ENCODE measurements around the gene SLC29A4. TPM values are rescaled to one million over a fixed set of nuclear protein-coding genes. Genes with fewer than 3 reads are reported as not detected.
"Not testable (repeated sequence)": the region's sequence is repeated elsewhere in the genome, so short reads cannot be mapped to it uniquely, and the experiment has no call there.

Gene SLC29A4
- total and polyA plus RNA-seq, 2 of the 8 experiments (the other 6 are each of a cell fraction or from before 2014, with no cell fraction given) = 6.9 to 15.1 TPM

GRCh38 chr7:5287802-5288201 lies 5.1 kb downstream of the SLC29A4 start (continued):
- TF ChIP-seq CTCF (IDR thresholded peaks at IDR 0.05; ENCODE audit: control extremely low read depth in 1 of 3, insufficient read depth in 1 of 3, low read depth in 1 of 3, low read length in 3 of 3) (no peak), MAFK (IDR thresholded peaks at IDR 0.05; ENCODE audit: low read depth, low read length) (no peak), JUN (IDR thresholded peaks at IDR 0.05; ENCODE audit: low read depth, low read length) (no peak), RBBP5 (IDR thresholded peaks at IDR 0.05; ENCODE audit: borderline replicate concordance, low read depth, low read length) (no peak)
- TF ChIP-seq, protein P1, sequence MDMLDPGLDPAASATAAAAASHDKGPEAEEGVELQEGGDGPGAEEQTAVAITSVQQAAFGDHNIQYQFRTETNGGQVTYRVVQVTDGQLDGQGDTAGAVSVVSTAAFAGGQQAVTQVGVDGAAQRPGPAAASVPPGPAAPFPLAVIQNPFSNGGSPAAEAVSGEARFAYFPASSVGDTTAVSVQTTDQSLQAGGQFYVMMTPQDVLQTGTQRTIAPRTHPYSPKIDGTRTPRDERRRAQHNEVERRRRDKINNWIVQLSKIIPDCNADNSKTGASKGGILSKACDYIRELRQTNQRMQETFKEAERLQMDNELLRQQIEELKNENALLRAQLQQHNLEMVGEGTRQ (IDR thresholded peaks at IDR 0.05; ENCODE audit: low read length) = no peak
- TF ChIP-seq, protein P2, sequence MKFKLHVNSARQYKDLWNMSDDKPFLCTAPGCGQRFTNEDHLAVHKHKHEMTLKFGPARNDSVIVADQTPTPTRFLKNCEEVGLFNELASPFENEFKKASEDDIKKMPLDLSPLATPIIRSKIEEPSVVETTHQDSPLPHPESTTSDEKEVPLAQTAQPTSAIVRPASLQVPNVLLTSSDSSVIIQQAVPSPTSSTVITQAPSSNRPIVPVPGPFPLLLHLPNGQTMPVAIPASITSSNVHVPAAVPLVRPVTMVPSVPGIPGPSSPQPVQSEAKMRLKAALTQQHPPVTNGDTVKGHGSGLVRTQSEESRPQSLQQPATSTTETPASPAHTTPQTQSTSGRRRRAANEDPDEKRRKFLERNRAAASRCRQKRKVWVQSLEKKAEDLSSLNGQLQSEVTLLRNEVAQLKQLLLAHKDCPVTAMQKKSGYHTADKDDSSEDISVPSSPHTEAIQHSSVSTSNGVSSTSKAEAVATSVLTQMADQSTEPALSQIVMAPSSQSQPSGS (IDR thresholded peaks at IDR 0.05; ENCODE audit: low read length) = no peak

DNA sequence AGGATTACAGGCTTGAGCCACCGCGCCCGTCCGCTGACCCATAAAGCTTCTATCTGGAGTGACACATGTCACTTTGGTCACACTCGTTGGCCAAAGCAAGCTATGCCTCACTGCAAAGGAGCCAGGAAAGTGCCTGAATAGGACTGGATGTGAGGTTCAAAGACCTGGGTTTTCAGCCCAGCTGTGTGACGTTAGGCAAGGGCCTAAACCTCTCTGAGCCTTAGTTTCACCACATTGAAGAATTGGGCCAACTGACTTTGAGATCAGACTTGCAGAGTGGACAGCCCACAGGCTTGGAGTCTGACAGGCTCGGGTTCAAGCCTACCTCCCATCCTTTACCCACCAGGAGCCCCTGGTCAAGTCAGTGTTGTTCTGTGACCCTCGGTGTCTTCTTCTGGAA lies 5.8 kb downstream of the SLC29A4 start:
- H2BK12ac ChIP-seq (ENCODE audit: low read depth, low read length); H2BK120ac ChIP-seq (replicated peaks; ENCODE audit: low read depth, low read length); H3K79me1 ChIP-seq (ENCODE audit: low read depth, low read length); H3K36me3 ChIP-seq (ENCODE audit: control insufficient read depth in 2 of 4, insufficient read depth in 4 of 4, low read length in 3 of 4); FAIRE-seq; DNase-seq (ENCODE audit: low read depth in 1 of 2, low spot score in 2 of 2); H2BK15ac ChIP-seq (ENCODE audit: low read length); H3K27ac ChIP-seq (ENCODE audit: low read depth, low read length); H2BK5ac ChIP-seq (ENCODE audit: low read depth, low read length); H2AFZ ChIP-seq (ENCODE audit: low read length); H3K14ac ChIP-seq (ENCODE audit: insufficient read length); H4K91ac ChIP-seq (replicated peaks; ENCODE audit: insufficient read length, low read length); H3K18ac ChIP-seq (ENCODE audit: extremely low read depth, low read length); H3K9me3 ChIP-seq (ENCODE audit: insufficient read depth in 2 of 2, low read depth in 1 of 2, low read length in 1 of 2); H3K23me2 ChIP-seq (ENCODE audit: low read depth, low read length); H3K79me2 ChIP-seq (ENCODE audit: control insufficient read depth in 1 of 2, insufficient read depth in 2 of 2, low read length in 2 of 2); H3K4ac ChIP-seq (replicated peaks; ENCODE audit: insufficient read length, low read depth, low read length); H2BK20ac ChIP-seq (ENCODE audit: low read length); H3K4me2 ChIP-seq (ENCODE audit: insufficient read depth in 1 of 2, low read depth in 2 of 2, low read length in 2 of 2); H2AK5ac ChIP-seq (ENCODE audit: low read depth, low read length); H3K4me3 ChIP-seq (ENCODE audit: extremely low read depth in 1 of 4, insufficient read depth in 2 of 4, low read depth in 3 of 4, low read length in 4 of 4); H3K23ac ChIP-seq (ENCODE audit: insufficient read length); H4K5ac ChIP-seq (ENCODE audit: insufficient read length, low read depth, low read length); H3K56ac ChIP-seq (replicated peaks; ENCODE audit: insufficient read length, low read depth, low read length); H3K4me1 ChIP-seq (replicated peaks in 1 of 4; ENCODE audit: control insufficient read depth in 3 of 4, insufficient read depth in 4 of 4, low read length in 3 of 4); H4K8ac ChIP-seq (ENCODE audit: extremely low read depth, insufficient read depth, low read length); H3K9ac ChIP-seq (replicated peaks in 1 of 4; ENCODE audit: extremely low read depth in 1 of 4, low read depth in 3 of 4, low read length in 3 of 4); H4K20me1 ChIP-seq (replicated peaks in 1 of 2; ENCODE audit: control insufficient read depth in 1 of 2, insufficient read depth in 2 of 2, low read length in 2 of 2): not testable (repeated sequence)
- peaks cover 0 to 13% (median 9%) of the 10 kb centered on the region in 4 experiments; a peak in 6 of 7 replicates for H3K27me3 ChIP-seq (replicated peaks in 1 of 4; ENCODE audit: control insufficient read depth in 3 of 4, extremely low read depth in 1 of 4, insufficient read depth in 3 of 4, low read length in 3 of 4)
- ChIA-PET CTCF (ENCODE audit: partially characterized antibody) (interaction anchor here (0.6 to 1.7 kb wide), 2 partner anchors 49 to 92 kb away, joined by 3 to 6 read pairs; no protein-coding TSS in a partner anchor), POLR2A (ENCODE audit: partially characterized antibody) (interaction anchor here (0.6 to 1.0 kb wide), 2 partner anchors 10 to 33 kb away, joined by 3 read pairs; no protein-coding TSS in a partner anchor)
- WGBS, 2 experiments (ENCODE audit: extremely low coverage in 1 of 2, insufficient coverage in 1 of 2, insufficient read length in 1 of 2, insufficient replicate concordance in 2 of 2, low coverage in 1 of 2, low lambda C conversion rate in 2 of 2, missing lambda C conversion rate in 1 of 2) = 90% methylated on average over 8 of the region's 8 CpGs; no CpG with 5 or more reads in 1 of the 2 experiments
